Left ventricle myocardium inferior (tissue), 1 donor: Measurements from ENCODE around the gene AUTS2. TPM values are rescaled to one million over a fixed set of nuclear protein-coding genes. Genes with fewer than 3 reads are reported as not detected.

Source experiments
- DNase-seq: peaks from one replicate; pipeline ENCODE4 v3.0.0-alpha.2; 2020
- H3K27ac ChIP-seq: fragments of 200-600 bp; replicated peaks from 2 replicates; pipeline ENCODE4 v1.8.0; 2021
- H3K27me3 ChIP-seq: fragments of 200-600 bp; 2 replicates; pipeline ENCODE4 v1.8.0; 2021; ENCODE audit warnings: low read depth
- H3K36me3 ChIP-seq: fragments of 200-600 bp; 2 replicates; pipeline ENCODE4 v1.8.0; 2021
- H3K4me1 ChIP-seq: fragments of 200-600 bp; 2 replicates; pipeline ENCODE4 v1.8.0; 2021
- H3K4me3 ChIP-seq: fragments of 200-600 bp; 2 replicates; pipeline ENCODE4 v1.8.0; 2021; ENCODE audit warnings: mild to moderate bottlenecking, moderate library complexity
- H3K9me3 ChIP-seq: fragments of 200-600 bp; replicated peaks from 2 replicates; pipeline ENCODE4 v1.8.0; 2021
- intact Hi-C: fragments of 100-400 bp; cut with micrococcal nuclease; formaldehyde crosslinking; loops from one replicate; pipeline ENCODE4 v1.11.0; 2022
- total RNA-seq: library from RNA; stranded (reverse); fragmentation: NEBNext Ultra II Directional; extraction: Animal tissue kit (Norgen Biotek cat#: 25700); gene quantifications from one replicate; pipeline ENCODE4 v1.2.1, GENCODE V29; 2021
- TF ChIP-seq, protein P1 (sequence below): fragments of 200-600 bp; IDR thresholded peaks from 2 replicates; pipeline ENCODE4 v1.8.0; 2021; ENCODE audit warnings: antibody characterized with exemption, mild to moderate bottlenecking, borderline replicate concordance
- donor health status: DM: no; HTN: yes; CAD: no; lungs with severe emphysema.

The AUTS2 gene
- total RNA-seq, 1 donor from 2014 or later: 10.5 TPM

DNA sequence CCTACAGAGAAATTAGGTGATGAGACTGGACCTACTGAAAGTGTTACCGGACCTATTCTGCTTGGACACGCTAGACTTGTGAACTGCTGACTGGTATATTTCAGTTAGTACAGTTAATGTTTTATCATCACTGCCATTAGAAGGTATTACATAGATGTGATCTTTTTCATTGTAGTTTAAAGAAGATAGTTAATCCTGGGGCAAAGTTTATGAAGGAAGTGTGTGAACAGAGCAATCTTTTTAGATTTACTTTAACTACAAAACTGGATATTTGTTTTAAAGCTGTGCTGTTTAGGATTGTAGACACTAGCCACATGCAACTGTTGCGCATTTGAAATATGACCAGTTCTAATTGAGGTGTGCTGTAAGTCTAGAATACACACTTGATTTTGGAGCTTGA is 446.7 kb downstream of the AUTS2 start:
- intact Hi-C loops: loop anchor here (5.0 kb wide), 2 partner anchors 117 to 652 kb away; no protein-coding TSS in a partner anchor
- no peaks in the 10 kb centered on the region for H3K27me3 ChIP-seq
- no peak overlapping the region for H3K4me3 ChIP-seq
- no peaks in the 10 kb centered on the region for H3K9me3 ChIP-seq
- TF ChIP-seq, protein P1, sequence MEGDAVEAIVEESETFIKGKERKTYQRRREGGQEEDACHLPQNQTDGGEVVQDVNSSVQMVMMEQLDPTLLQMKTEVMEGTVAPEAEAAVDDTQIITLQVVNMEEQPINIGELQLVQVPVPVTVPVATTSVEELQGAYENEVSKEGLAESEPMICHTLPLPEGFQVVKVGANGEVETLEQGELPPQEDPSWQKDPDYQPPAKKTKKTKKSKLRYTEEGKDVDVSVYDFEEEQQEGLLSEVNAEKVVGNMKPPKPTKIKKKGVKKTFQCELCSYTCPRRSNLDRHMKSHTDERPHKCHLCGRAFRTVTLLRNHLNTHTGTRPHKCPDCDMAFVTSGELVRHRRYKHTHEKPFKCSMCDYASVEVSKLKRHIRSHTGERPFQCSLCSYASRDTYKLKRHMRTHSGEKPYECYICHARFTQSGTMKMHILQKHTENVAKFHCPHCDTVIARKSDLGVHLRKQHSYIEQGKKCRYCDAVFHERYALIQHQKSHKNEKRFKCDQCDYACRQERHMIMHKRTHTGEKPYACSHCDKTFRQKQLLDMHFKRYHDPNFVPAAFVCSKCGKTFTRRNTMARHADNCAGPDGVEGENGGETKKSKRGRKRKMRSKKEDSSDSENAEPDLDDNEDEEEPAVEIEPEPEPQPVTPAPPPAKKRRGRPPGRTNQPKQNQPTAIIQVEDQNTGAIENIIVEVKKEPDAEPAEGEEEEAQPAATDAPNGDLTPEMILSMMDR: no peak
- DNase-seq: no peak
- H3K4me1 ChIP-seq: peaks cover 19% of the 10 kb centered on the region
- no peak overlapping the region for H3K27ac ChIP-seq
- no peaks in the 10 kb centered on the region for H3K36me3 ChIP-seq

DNA sequence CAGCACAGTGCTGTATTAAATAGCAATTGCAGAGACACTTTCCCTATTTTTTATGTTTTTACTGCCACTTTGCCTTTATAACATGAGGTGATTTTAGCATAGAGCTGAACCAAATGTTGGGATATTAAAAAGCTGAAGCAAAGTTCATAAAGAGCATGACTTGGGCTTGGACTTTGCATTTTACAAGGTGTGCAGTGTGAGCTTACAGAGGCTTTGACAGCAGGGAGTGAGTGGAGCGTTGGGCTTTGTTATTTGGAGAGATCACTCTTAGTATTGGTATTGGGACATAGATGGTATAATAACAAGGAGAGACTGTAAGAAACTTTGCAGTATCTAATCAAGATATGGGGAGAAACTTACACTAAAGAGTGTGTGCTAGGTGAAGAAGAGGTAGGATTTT is 449.1 kb downstream of the AUTS2 start:
- peaks cover 9% of the 10 kb centered on the region for H3K4me1 ChIP-seq
- no peak overlapping the region for H3K4me3 ChIP-seq
- TF ChIP-seq, protein P1: no peak
- no peak overlapping the region for H3K27ac ChIP-seq
- intact Hi-C loops: no loop called here
- no peaks in the 10 kb centered on the region for H3K36me3 ChIP-seq
- H3K9me3 ChIP-seq: no peaks in the 10 kb centered on the region
- H3K27me3 ChIP-seq: no peaks in the 10 kb centered on the region
- no peak for DNase-seq

DNA sequence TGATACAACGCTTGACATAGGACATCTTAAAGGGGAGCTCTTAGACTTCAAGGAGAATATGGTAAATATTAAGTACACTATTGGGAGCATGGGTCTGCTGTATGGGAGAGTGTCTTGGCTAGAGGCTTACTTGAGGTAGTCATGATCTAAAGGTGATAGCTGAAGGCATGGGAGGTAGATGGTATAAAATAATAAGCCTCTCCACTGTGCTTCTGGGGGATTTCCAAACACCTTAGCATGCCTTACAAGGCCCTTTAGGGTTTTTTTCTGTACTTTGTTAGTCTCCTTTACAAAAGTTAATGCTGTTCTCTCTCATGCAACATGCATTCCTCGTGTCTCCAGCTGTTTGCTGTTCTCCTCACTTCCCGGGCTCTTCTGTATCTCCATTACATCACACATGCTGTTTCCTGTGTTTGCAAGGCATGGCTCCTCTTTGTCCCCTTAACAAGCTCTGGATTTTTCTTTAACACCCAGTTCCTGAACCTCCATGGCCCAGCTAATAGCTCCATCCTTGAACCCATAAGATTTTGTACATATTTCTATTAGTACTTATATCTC is 449.7 kb downstream of the AUTS2 start:
- Histone ChIP-seq H3K4me1 (peaks cover 9% of the 10 kb centered on the region), H3K4me3 (no peak overlapping the region), H3K36me3 (no peaks in the 10 kb centered on the region), H3K9me3 (no peaks in the 10 kb centered on the region), H3K27me3 (no peaks in the 10 kb centered on the region), H3K27ac (no peak overlapping the region)
- DNase-seq: no peak
- TF ChIP-seq, protein P1: no peak
- intact Hi-C loops: no loop called here

DNA sequence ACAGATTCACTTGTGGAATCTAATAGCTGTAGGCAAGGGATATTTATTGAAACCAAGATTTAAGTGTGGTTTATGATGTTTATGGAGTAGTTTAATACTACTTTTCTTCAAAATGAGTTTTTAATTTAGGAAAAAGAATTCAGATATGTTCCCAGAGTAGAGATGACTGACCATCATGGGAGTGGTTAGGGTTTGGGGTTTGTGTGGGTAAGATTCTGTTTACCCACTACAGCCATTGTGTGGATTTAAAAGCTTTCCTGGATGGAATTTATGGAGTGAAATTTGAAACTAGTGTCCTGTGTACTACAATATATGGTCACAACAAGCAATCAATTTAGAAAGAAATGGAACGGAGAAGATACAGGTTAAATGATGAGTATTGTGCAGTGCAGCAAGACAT is 453.5 kb downstream of the AUTS2 start:
- H3K4me1 ChIP-seq: peaks cover 7% of the 10 kb centered on the region
- H3K9me3 ChIP-seq: no peaks in the 10 kb centered on the region
- H3K27ac ChIP-seq: no peak overlapping the region
- H3K27me3 ChIP-seq: no peaks in the 10 kb centered on the region
- intact Hi-C loops: no loop called here
- TF ChIP-seq, protein P1: no peak
- no peak overlapping the region for H3K4me3 ChIP-seq
- H3K36me3 ChIP-seq: no peaks in the 10 kb centered on the region
- DNase-seq: no peak

DNA sequence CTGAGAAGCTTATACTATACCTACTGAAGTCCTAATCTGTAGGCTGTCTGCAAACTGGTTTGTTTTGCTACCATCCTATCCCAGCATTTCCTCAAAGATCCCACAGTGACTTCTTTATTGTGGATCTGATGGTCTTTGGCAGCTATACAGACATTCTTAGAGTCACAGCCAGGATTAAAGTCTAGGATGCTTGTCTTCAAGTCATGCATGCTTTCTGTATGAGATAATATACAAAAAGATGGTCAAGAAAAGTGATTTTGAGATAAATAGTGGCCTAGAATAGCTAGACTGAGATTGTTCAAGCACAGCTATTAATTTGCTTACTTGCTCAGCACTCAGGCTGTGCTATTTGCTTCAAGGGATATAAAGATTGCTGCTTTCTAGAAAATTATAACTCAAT is 454.4 kb downstream of the AUTS2 start:
- no peaks in the 10 kb centered on the region for H3K36me3 ChIP-seq
- H3K4me1 ChIP-seq: peaks cover 7% of the 10 kb centered on the region
- no peak overlapping the region for H3K27ac ChIP-seq
- no peak for DNase-seq
- intact Hi-C loops: no loop called here
- no peaks in the 10 kb centered on the region for H3K27me3 ChIP-seq
- H3K9me3 ChIP-seq: no peaks in the 10 kb centered on the region
- H3K4me3 ChIP-seq: no peak overlapping the region
- TF ChIP-seq, protein P1: no peak

DNA sequence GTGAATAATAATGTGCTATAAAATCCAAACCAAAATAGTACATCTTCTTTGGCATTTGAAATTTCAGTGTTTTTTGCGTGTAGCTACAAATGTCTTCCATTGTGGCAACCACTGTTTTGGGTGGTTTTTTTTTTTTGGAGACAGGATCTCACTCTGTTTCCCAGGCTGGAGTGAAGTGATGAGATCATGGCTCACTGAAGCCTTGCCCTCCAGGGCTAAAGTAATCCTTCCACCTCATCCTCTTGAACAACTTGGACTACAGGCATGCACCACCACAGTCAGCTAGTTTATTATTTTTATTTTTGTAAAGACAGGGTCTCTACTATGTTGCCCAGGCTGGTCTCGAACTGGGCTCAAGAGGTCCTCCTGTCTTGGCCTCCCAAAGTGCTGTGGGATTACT is 455.1 kb downstream of the AUTS2 start:
- no peak for DNase-seq
- Histone ChIP-seq H3K27ac (no peak overlapping the region), H3K4me1 (peaks cover 7% of the 10 kb centered on the region), H3K4me3 (no peak overlapping the region), H3K36me3 (no peaks in the 10 kb centered on the region), H3K27me3 (no peaks in the 10 kb centered on the region), H3K9me3 (no peaks in the 10 kb centered on the region)
- intact Hi-C loops: no loop called here
- TF ChIP-seq, protein P1: no peak
